GM18498 (cell line): ENCODE results near the gene FOXN3.
"Not testable (repeated sequence)": the region's sequence is repeated elsewhere in the genome, so short reads cannot be mapped to it uniquely, and the experiment has no call there.

Experiments used
- ATAC-seq: cut with Tn5 transposase; IDR thresholded peaks from one replicate; pipeline ENCODE4 v1.9.1; 2021; ENCODE audit warnings: mild to moderate bottlenecking, moderate library complexity; ENCODE audit not compliant: unreplicated experiment

FOXN3 gene

GRCh38 chr14:89309670-89310177 lies 107.3 kb downstream of the FOXN3 start:
- no peak for ATAC-seq

DNA sequence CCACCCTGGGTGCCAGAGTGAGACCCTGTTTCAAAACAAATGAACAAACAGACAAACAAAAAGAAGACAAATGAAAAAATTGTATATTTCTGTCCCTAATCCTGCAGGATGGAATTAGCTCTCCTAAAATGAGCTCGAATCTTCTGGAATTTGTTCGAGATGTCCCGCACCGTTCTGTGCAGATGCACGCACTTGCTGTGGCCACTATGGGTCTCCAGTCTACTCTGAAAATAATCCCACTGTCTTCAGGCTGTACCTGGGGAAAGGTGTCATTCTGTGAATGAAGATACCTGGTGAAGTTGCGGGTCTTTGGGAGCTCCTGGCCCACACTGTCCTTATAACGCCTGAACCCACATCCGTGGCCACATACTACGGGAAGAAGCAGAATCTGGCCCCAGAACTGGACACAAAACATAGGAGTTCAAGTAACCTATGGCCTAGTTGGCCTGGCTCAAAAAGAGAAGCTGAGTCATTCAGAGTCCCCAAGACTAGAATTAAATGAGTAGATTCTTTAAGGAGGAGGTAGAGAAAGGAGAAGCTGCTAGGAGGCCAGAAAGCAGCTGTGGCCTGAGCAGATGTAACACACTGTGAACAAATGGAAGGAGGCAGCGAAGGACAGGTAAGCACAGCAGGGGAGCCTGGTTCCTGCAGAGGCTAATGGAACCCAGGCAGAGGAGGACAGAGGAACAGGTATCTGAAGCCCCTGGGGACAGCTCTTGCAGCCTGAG lies 108.6 kb downstream of the FOXN3 start:
- no peak for ATAC-seq

DNA sequence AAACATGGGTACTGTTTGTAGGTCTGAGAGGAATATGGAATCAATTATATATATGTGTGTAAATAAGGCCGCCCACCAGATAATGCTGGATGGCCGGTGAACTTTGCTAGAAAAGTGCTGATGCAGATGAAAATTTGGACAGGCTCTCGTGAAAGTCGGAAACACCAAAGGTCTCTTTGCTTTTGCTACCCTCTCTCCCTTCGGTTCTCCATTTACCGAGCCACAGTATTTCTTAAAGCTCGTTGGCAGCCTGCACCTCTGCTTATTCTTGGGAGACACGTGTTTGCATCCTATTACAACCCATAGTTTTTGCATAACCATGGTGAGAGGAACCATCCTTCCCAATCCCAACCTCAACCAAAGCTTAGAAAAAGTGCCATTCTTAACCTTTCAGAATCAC lies 109.6 kb downstream of the FOXN3 start:
- no peak for ATAC-seq

DNA sequence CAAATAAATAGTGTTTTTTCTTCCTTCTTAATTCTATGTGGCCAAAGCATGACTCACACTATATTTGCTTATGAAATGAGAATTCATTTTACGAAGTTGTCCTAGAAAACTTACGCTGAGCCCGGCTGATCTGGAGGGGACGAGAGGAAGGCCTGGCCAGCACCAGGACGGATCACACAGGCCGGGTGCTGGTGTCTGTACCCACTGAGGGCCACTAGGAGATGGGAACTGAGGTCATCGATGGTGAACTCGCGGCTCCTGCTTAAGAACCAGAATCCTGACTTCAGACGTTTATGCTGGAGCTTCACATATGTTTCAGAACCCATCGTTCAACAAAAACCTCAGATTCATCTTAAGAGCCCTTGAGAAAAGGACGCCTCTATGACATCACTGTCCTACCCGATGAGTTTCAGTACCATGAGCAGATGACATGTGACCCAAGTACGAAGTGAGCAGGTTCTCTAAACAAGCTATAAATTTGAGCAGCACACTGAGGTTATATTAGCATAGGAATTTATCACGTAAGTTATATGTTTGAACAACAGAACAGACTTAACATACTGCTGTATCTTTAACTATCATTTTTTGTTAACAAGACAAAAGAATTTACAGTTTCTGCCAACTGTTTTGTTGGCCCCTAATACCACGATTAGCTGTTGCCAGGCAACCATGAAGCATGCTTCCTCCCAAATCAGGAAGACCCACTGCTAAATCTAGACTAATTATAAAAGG lies 111.9 kb downstream of the FOXN3 start:
- ATAC-seq = peak; percentile 47

GRCh38 chr14:89304561-89304960 lies 112.5 kb downstream of the FOXN3 start:
- ATAC-seq = no peak

DNA sequence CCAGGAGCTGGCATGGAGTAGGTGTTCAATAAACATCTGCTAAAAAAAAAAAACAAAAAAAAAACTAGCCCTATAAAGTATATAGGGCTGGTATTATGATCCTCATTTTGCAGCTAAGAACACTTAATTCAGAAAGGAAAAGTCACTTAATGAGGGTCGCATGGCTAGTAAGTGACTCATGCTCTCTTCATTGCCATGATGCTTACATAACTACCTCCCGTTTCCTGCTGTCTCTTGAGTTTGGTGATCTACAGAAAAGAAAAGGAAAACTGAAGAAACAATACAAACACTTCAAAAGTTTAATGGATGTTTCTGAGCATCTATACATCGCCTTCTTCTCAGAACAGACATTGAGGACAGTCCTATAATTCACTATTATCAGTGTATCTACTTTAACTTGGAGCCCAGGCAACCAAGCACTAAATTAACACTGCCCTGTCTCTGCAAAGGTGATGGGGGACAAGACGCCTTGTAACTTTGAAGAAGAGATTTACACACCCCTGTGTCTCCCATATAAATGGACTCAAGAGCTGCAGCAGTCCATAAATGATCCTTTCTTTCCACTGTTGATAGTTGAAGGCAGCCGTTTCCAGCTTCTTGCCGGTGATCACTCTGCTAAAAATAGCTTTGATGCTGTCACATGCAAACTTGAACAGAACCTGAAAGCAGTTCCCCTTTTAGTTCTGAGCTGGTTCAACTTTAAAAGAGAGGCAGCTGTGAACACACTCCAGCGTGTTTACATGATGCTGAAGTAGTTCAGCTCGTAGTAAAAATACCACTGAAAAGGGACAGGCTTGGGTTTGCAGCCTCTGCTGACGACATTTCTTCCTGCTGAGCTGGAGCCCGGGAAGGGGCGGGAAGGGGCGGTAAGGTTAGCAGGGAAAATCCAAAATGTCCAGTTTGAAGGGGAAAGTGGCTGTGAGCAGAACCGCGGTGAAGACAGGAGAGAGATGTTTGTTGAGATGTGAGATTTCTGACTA lies 113.3 kb downstream of the FOXN3 start:
- peak; percentile 75 for ATAC-seq

DNA sequence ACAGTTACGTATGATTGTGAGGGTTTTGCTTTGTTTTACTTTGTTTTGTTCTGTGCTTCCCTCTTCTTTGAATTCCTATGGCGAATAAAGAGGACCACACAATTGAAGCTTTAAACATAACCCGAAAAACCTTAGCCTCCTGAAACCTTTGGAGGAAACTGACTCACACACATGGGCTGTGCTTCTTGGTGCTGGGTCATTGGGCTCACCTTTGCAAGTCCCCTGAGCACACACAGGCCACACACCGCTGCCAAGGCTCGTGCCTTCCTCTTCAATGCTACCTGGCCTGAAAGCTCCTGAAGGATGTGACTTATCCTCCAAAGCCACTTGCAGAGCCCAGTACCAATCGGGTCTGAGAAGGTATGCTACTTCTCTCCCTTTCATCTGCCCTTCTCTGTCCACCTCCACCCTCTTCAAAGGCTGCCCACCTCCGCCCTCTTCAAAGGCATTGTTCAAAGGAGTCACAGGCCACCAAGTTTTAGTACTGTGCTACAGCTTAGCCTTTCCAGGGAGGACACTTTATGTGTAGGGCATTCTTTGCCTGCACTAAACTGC lies 114.6 kb downstream of the FOXN3 start:
- no peak for ATAC-seq

- no peak for ATAC-seq
Observed at GRCh38 chr14:89299587-89299986, 117.4 kb downstream of the FOXN3 start.

DNA sequence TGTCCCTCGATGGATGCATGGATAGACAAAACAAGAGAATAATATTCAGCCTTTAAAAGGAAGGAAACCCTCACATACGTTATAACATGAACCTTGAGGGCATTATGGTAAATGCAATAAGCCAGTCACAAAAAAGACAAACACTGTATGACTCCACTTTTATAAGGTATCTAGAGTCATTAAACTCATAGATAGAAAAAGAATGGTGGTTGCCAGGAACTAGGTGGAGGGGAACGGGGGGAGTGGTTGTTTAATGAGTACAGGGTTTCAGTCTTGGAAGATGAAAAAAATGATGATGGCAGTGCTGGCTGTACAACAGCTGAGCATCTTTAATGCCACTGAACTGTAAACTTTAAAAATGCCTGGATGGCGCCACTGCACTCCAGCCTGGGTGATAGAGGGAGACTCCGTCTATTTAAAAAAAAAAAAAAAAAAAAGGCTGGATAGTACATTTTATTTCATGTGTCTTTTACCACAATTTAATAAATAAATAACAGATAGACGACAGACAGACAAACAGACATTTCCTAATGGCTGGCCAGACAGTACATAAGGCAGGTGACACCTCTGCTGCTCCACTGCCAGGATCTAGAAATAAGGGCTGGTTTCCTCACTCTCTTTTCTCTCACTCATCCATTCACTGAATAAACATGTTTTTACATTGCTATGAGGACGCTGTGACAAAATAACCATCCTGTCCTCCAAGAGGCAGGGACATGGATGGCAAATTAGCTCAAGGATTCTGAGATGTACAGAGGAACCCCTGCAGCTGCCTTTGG lies 118.8 kb downstream of the FOXN3 start:
- ATAC-seq = no peak

GRCh38 chr14:89296281-89296745 lies 120.7 kb downstream of the FOXN3 start:
- no peak for ATAC-seq

- ATAC-seq = no peak
Observed at GRCh38 chr14:89294872-89295271, 122.2 kb downstream of the FOXN3 start.

GRCh38 chr14:89294469-89294868 lies 122.6 kb downstream of the FOXN3 start:
- ATAC-seq = not testable (repeated sequence)

GRCh38 chr14:89294060-89294459 lies 123.0 kb downstream of the FOXN3 start:
- no peak for ATAC-seq

GRCh38 chr14:89293314-89293916 lies 123.6 kb downstream of the FOXN3 start:
- no peak for ATAC-seq

- ATAC-seq = no peak
Observed at GRCh38 chr14:89292579-89293313, 124.3 kb downstream of the FOXN3 start.

- no peak for ATAC-seq
Observed at GRCh38 chr14:89291351-89291940, 125.6 kb downstream of the FOXN3 start.

GRCh38 chr14:89290813-89291212 lies 126.2 kb downstream of the FOXN3 start:
- ATAC-seq = no peak

- no peak for ATAC-seq
Observed at GRCh38 chr14:89289477-89289876, 127.6 kb downstream of the FOXN3 start.
